Measurements from ENCODE around the gene CCDC74B.
A peak's percentile ranks its signal among the peaks of the same experiment; 100 is the strongest.
"Not testable (repeated sequence)": the region's sequence is repeated elsewhere in the genome, so short reads cannot be mapped to it uniquely, and the experiment has no call there.

The CCDC74B gene

GRCh38 chr2:130145006-130145414 is at the start of gene CCDC74B:
TSS of gene CCDC74B (minus strand) at chr2:130145112. CDS start at chr2:130144996, 116 bp downstream.
- DNase-seq = peak; percentile 54

- not testable (repeated sequence) for DNase-seq
Observed at GRCh38 chr2:130193824-130194223, 48.9 kb upstream of the CCDC74B start.

GRCh38 chr2:130192451-130192850 is 47.5 kb upstream of the CCDC74B start:
- not testable (repeated sequence) for DNase-seq

- not testable (repeated sequence) for DNase-seq
Observed at GRCh38 chr2:130191319-130191718, 46.4 kb upstream of the CCDC74B start.

GRCh38 chr2:130190237-130190636 is 45.3 kb upstream of the CCDC74B start:
- no peak for DNase-seq

- DNase-seq = not testable (repeated sequence)
Observed at GRCh38 chr2:130188958-130189357, 44.0 kb upstream of the CCDC74B start.

GRCh38 chr2:130187859-130188792 is 43.2 kb upstream of the CCDC74B start:
- not testable (repeated sequence) for DNase-seq

- no peak for DNase-seq
Observed at GRCh38 chr2:130187268-130187667, 42.4 kb upstream of the CCDC74B start.

- DNase-seq = no peak
Observed at GRCh38 chr2:130186391-130186790, 41.5 kb upstream of the CCDC74B start.

GRCh38 chr2:130185896-130186295 is 41.0 kb upstream of the CCDC74B start:
- no peak for DNase-seq

- no peak for DNase-seq
Observed at GRCh38 chr2:130185436-130185835, 40.5 kb upstream of the CCDC74B start.

- DNase-seq = no peak
Observed at GRCh38 chr2:130183512-130184373, 38.8 kb upstream of the CCDC74B start.

GRCh38 chr2:130182826-130183511 is 38.1 kb upstream of the CCDC74B start:
- not testable (repeated sequence) for DNase-seq

GRCh38 chr2:130181880-130182682 is 37.2 kb upstream of the CCDC74B start, which contains the start of gene MZT2B:
TSS of gene MZT2B (plus strand) at chr2:130182262. CDS start at chr2:130182283, 21 bp downstream.
- peak; percentile 90 for DNase-seq

GRCh38 chr2:130181325-130181879 is 36.5 kb upstream of the CCDC74B start, which contains the start of gene SMPD4:
TSS of gene SMPD4 (minus strand) at chr2:130181602. CDS start at chr2:130176592, 5,010 bp downstream.
- DNase-seq = peak; percentile 98

- DNase-seq = not testable (repeated sequence)
Observed at GRCh38 chr2:130180404-130181324, 35.8 kb upstream of the CCDC74B start.

- DNase-seq = not testable (repeated sequence)
Observed at GRCh38 chr2:130174866-130175265, 30.0 kb upstream of the CCDC74B start.

- DNase-seq = no peak
Observed at GRCh38 chr2:130169896-130170295, 25.0 kb upstream of the CCDC74B start.

GRCh38 chr2:130169163-130169562 is 24.3 kb upstream of the CCDC74B start:
- DNase-seq = not testable (repeated sequence)

- DNase-seq = not testable (repeated sequence)
Observed at GRCh38 chr2:130166611-130167010, 21.7 kb upstream of the CCDC74B start.

Data from stimulated activated CD4-positive, alpha-beta T cell treated with anti-CD3 and anti-CD28 coated beads, Interleukin-4, amount 100 ng/mL, for 24 hours (primary cell).